Urinary bladder (tissue), 4 donors: ENCODE results near the gene SNTB2. TPM values are rescaled to one million over a fixed set of nuclear protein-coding genes. Genes with fewer than 3 reads are reported as not detected.

ENCODE experiments used
- DNase-seq: peaks from one replicate; pipeline ENCODE4 v3.0.0-alpha.2; 2015; ENCODE audit errors: extremely low spot score
- H3K27ac ChIP-seq: one replicate; pipeline ENCODE4 v1.5.1; 2013; ENCODE audit warnings: low read depth, mild to moderate bottlenecking, moderate library complexity
- H3K36me3 ChIP-seq: one replicate; pipeline ENCODE4 v1.6.1; 2013; ENCODE audit warnings: mild to moderate bottlenecking, moderate library complexity; ENCODE audit not compliant: insufficient read depth
- H3K4me1 ChIP-seq: one replicate; pipeline ENCODE4 v1.6.1; 2013; ENCODE audit warnings: mild to moderate bottlenecking, moderate library complexity; ENCODE audit not compliant: insufficient read depth
- H3K4me3 ChIP-seq: one replicate; pipeline ENCODE4 v1.5.1; 2013; ENCODE audit warnings: low read depth, low read length
- WGBS: extraction: QIAGEN DNeasy Blood & Tissue Kit; methylation state at CpG from one replicate; pipeline ENCODE4 v1.1.7; 2013; 5-methylcytosine and 5-hydroxymethylcytosine counted together
- polyA plus RNA-seq: library from polyadenylated mRNA; stranded (reverse); fragments of 200-250 nt; gene quantifications from one replicate; pipeline ENCODE4 v1.2.3, GENCODE V29; 2013
- total RNA-seq: library from RNA; depleted of rRNA; stranded (reverse); fragments of >200 nt; gene quantifications from one replicate; pipeline ENCODE4 v1.2.3, GENCODE V29; 2014
- donor health status: healthy with polysubstance abuse.
- donor health status: healthy.

The SNTB2 gene
- total and polyA plus RNA-seq, 2 donors, result 12.9 to 53.3 TPM

DNA sequence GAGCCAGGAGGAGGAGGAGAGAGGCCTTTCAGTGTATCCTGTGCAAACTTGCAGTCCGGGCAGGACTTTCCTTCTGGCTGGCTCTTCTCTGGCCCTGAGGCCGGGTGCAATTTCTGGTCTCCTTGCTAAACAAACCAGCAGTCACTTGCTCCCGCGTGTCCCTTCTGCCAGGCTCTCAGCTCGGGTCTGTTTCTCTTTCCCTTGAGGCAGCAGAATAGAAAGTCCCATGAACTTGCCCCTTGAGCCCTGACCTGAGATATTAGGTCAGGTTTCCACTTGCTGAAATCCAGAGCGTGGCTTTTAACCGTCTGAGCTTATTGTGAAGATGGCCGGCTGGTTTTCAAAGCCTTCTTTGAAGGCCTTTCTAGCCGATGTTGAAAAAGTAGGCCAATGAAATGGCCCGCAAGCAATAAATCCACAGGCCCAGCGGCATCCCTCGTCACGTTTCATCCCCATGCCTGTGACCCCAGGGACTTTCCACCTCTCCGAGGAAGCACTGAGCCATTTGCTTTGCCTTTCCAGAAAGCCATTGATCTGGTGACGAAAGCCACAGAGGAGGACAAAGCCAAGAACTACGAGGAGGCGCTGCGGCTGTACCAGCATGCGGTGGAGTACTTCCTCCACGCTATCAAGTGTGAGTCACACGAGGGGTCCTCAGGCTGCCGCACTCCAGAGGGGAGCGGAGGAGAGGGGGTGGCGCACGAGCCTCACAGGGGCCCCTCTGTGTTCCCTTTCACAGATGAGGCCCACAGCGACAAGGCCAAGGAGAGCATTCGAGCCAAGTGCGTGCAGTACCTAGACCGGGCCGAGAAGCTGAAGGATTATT, 128.7 kb downstream of the SNTB2 start:
- no peak overlapping the region for H3K27ac ChIP-seq
- no peak for DNase-seq
- peaks cover 14% of the 10 kb centered on the region for H3K36me3 ChIP-seq
- H3K4me1 ChIP-seq, result no peaks in the 10 kb centered on the region
- H3K4me3 ChIP-seq, result no peak overlapping the region
- WGBS, result 88% methylated on average over 30 of the region's 30 CpGs

DNA sequence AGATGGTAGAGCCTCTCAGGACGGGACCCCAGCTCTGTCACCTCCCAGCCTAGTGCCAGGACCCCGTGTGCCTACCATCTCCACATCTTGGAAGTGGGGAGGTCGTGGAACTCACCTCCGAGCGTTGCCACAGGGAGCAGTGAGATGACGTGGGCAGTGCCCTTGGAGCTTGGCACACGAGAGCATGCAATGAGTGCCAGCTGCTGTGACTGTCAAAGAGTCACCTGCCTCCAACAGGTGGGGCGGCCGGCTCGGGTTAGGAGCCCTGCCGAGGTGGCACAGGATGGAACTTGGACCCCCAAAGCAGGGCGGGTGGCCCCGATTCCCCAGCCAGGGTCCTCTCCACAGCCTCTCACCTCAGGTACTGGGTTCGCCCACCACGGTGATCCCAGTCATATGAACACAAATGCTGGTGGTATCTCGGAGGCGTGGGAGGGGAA, 129.7 kb downstream of the SNTB2 start:
- H3K36me3 ChIP-seq, result peaks cover 14% of the 10 kb centered on the region

GRCh38 chr16:69318177-69318910, 131.4 kb downstream of the SNTB2 start:
- Histone ChIP-seq H3K27ac (no peak overlapping the region), H3K4me3 (no peak overlapping the region), H3K4me1 (no peaks in the 10 kb centered on the region), H3K36me3 (peaks cover 14% of the 10 kb centered on the region)
- WGBS, result 94% methylated on average over 30 of the region's 30 CpGs
- no peak for DNase-seq

More for the DNA sequence above, 129.7 kb downstream of the SNTB2 start:
- no peaks in the 10 kb centered on the region for H3K4me1 ChIP-seq
- 93% methylated on average over 17 of the region's 17 CpGs for WGBS
- no peak for DNase-seq
- H3K4me3 ChIP-seq, result no peak overlapping the region
- H3K27ac ChIP-seq, result no peak overlapping the region

- peaks cover 14% of the 10 kb centered on the region for H3K36me3 ChIP-seq
- no peak for DNase-seq
These were observed 131.9 kb downstream of the SNTB2 start for GRCh38 chr16:69318911-69319289.

GRCh38 chr16:69319381-69319780, 132.4 kb downstream of the SNTB2 start:
- Histone ChIP-seq H3K4me3 (no peak overlapping the region), H3K4me1 (no peaks in the 10 kb centered on the region), H3K27ac (no peak overlapping the region), H3K36me3 (peaks cover 14% of the 10 kb centered on the region)
- no peak for DNase-seq
- 95% methylated on average over 9 of the region's 9 CpGs for WGBS

More at GRCh38 chr16:69318911-69319289, 131.9 kb downstream of the SNTB2 start:
- Histone ChIP-seq H3K27ac (no peak overlapping the region), H3K4me3 (no peak overlapping the region), H3K4me1 (no peaks in the 10 kb centered on the region)
- WGBS, result 82% methylated on average over 10 of the region's 10 CpGs

DNA sequence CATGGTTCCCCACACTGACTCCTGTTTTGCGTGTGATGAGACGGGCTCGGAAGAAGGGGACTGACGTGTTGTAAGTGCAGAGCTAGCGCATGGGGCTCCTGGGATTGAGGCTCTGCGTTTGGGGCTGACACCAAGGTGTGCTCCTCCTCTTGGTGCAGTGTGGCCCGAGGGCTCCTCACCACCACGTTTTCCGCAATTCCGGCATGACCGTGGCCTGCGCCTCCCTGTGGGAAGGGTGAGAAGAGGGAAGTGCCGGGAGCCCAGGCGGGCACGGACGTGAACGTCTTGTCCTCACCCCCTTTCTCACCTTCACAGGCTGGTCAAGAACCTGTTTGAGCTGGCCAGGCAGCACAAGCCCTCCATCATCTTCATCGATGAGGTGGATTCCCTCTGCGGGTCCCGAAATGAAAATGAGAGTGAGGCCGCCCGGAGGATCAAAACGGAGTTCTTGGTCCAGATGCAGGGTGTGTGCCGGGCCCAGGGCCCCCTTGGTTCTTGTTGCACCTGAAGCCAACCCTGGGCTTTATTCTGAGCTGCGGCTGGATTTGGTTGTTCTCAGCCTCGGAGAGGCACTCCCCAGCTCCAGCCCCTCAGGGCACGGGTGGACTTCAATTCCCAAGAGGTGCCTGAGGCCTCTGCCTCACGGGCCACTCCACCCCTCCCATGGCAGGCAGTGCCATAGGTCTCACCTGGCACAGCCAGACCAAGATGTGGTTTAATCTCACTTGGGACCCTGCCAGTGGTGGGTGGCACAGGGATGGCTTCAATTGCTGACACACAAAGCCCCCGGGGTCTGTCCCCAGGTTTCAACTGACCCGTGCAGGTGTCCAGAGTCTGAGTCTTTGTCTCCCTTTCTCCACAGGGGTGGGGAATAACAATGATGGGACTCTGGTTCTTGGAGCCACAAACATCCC, 133.1 kb downstream of the SNTB2 start:
- no peak for DNase-seq
- Histone ChIP-seq H3K4me3 (no peak overlapping the region), H3K4me1 (no peaks in the 10 kb centered on the region), H3K27ac (no peak overlapping the region), H3K36me3 (peaks cover 15% of the 10 kb centered on the region)
- WGBS, result 88% methylated on average over 30 of the region's 30 CpGs

GRCh38 chr16:69320740-69321073, 133.7 kb downstream of the SNTB2 start:
- 87% methylated on average over 13 of the region's 13 CpGs for WGBS
- H3K4me1 ChIP-seq, result no peaks in the 10 kb centered on the region
- no peak for DNase-seq
- no peak overlapping the region for H3K4me3 ChIP-seq
- H3K36me3 ChIP-seq, result peaks cover 15% of the 10 kb centered on the region
- H3K27ac ChIP-seq, result no peak overlapping the region

GRCh38 chr16:69321080-69321479, 134.1 kb downstream of the SNTB2 start:
- Histone ChIP-seq H3K4me3 (no peak overlapping the region), H3K27ac (no peak overlapping the region), H3K36me3 (peaks cover 15% of the 10 kb centered on the region), H3K4me1 (no peaks in the 10 kb centered on the region)
- 92% methylated on average over 22 of the region's 22 CpGs for WGBS
- DNase-seq, result no peak

DNA sequence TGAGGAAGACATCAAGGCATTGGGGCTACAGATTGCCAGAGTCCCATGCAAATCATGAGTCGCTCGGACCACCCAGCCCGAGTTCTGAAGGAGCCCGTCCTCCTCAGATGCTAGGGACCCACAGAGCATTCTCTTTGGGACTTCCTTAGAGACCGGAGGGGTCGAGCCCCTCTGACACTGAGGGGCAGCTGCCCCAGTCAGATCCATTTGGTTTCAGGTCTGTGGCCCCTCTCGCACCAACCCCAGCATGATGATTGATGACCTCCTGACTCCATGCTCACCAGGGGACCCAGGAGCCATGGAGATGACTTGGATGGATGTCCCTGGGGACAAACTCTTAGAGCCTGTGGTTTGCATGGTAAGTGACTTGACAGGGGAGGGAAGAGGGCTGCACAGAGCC, 135.4 kb downstream of the SNTB2 start:
- no peak overlapping the region for H3K4me3 ChIP-seq
- H3K36me3 ChIP-seq, result peaks cover 13% of the 10 kb centered on the region
- no peaks in the 10 kb centered on the region for H3K4me1 ChIP-seq
- no peak overlapping the region for H3K27ac ChIP-seq
- DNase-seq, result no peak
- 92% methylated on average over 7 of the region's 7 CpGs for WGBS

DNA sequence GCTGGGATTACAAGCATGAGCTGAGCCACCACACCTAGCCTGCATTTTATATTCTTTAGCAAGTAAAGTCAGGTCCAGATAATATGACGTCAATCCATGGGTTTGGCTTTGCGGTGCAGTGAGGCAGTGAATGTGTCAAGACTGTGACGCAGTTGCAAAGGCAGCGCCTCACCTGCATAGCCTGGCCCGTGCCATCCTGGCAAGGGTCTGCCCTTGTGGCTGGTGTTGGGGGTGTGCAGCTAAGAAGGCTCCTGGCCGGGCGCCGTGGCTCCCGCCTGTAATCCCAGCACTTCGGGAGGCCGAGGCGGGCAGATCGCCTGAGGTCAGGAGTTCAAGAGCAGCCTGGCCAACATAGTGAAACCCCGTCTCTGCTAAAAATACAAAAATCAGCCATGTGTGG, 136.5 kb downstream of the SNTB2 start:
- Histone ChIP-seq H3K4me3 (no peak overlapping the region), H3K27ac (no peak overlapping the region), H3K4me1 (no peaks in the 10 kb centered on the region), H3K36me3 (peaks cover 12% of the 10 kb centered on the region)
- DNase-seq, result no peak
- WGBS, result 89% methylated on average over 14 of the region's 14 CpGs

GRCh38 chr16:69324013-69324531, 137.1 kb downstream of the SNTB2 start:
- WGBS, result 76% methylated on average over 8 of the region's 8 CpGs
- H3K36me3 ChIP-seq, result peaks cover 8% of the 10 kb centered on the region
- no peak for DNase-seq
- H3K4me1 ChIP-seq, result no peaks in the 10 kb centered on the region
- no peak overlapping the region for H3K4me3 ChIP-seq
- H3K27ac ChIP-seq, result no peak overlapping the region

- no peak for DNase-seq
- 77% methylated on average over 10 of the region's 10 CpGs for WGBS
- Histone ChIP-seq H3K4me3 (no peak overlapping the region), H3K27ac (no peak overlapping the region), H3K36me3 (peaks cover 6% of the 10 kb centered on the region), H3K4me1 (no peaks in the 10 kb centered on the region)
These were observed 137.8 kb downstream of the SNTB2 start for GRCh38 chr16:69324585-69325253.

GRCh38 chr16:69325784-69326171, 138.8 kb downstream of the SNTB2 start:
- Histone ChIP-seq H3K36me3 (peaks cover 1% of the 10 kb centered on the region), H3K4me3 (no peak overlapping the region), H3K27ac (no peak overlapping the region), H3K4me1 (no peaks in the 10 kb centered on the region)
- DNase-seq, result no peak
- 80% methylated on average over 6 of the region's 6 CpGs for WGBS
